ENCODE measurements around the gene TBC1D8. TPM values are rescaled to one million over a fixed set of nuclear protein-coding genes. Genes with fewer than 3 reads are reported as not detected.

Gene TBC1D8
- total and polyA plus RNA-seq, 2 of the 13 experiments (the other 11 are each of a cell fraction or from before 2014, with no cell fraction given), result 45.1 to 95.4 TPM

GRCh38 chr2:101003278-101003775, 147.9 kb downstream of the TBC1D8 start (continued):
- 0 out of 2 replicates have a peak, but pooled peaks have one; percentile 21 for TF ChIP-seq GATAD1 (CRISPR knock-in tag; IDR thresholded peaks at IDR 0.05)
- no peak for TF ChIP-seq ZNF598 (CRISPR knock-in tag; IDR thresholded peaks at IDR 0.05; ENCODE audit: borderline replicate concordance)
- no peak for TF ChIP-seq MED13 (CRISPR knock-in tag; IDR thresholded peaks at IDR 0.05)
- no peak for TF ChIP-seq MXD4 (CRISPR knock-in tag; IDR thresholded peaks at IDR 0.05)
- 0 out of 2 replicates have a peak, but pooled peaks have one; percentile 21 for TF ChIP-seq POGZ (CRISPR knock-in tag; IDR thresholded peaks at IDR 0.05)
- no peak for TF ChIP-seq ZNF101 (CRISPR knock-in tag; IDR thresholded peaks at IDR 0.05; ENCODE audit: borderline replicate concordance, low read depth)
- TF ChIP-seq ZNF256 (CRISPR knock-in tag; conservative IDR thresholded peaks at IDR 0.05), result no peak
- TF ChIP-seq ZBTB37 (CRISPR knock-in tag; IDR thresholded peaks at IDR 0.05), result no peak
- TF ChIP-seq NAIF1 (CRISPR knock-in tag; IDR thresholded peaks at IDR 0.05; ENCODE audit: borderline replicate concordance), result no peak; the same call in 1 of the 2 replicates
- 0 out of 2 replicates have a peak, but pooled peaks have one; percentile 36 for TF ChIP-seq BORCS8-MEF2B (CRISPR knock-in tag; IDR thresholded peaks at IDR 0.05)
- no peak for TF ChIP-seq ZNF570 (CRISPR knock-in tag; IDR thresholded peaks at IDR 0.05; ENCODE audit: borderline replicate concordance)
- no peak for TF ChIP-seq JUN (CRISPR knock-in tag; IDR thresholded peaks at IDR 0.05)
- no peak for TF ChIP-seq CSRNP1 (CRISPR knock-in tag; IDR thresholded peaks at IDR 0.05)
- no peak for TF ChIP-seq ZNF550 (CRISPR knock-in tag; IDR thresholded peaks at IDR 0.05; ENCODE audit: borderline replicate concordance)
- TF ChIP-seq NR2F6 (IDR thresholded peaks at IDR 0.05), result no peak
- TF ChIP-seq NR2F6 (CRISPR knock-in tag; IDR thresholded peaks at IDR 0.05), result no peak
- 0 out of 2 replicates have a peak, but pooled peaks have one; percentile 4 for TF ChIP-seq CTCF (CRISPR knock-in tag; IDR thresholded peaks at IDR 0.05)
- TF ChIP-seq RFX3 (CRISPR knock-in tag; IDR thresholded peaks at IDR 0.05), result 0 out of 2 replicates have a peak, but pooled peaks have one; percentile 14
- no peak for TF ChIP-seq SMC3 (IDR thresholded peaks at IDR 0.05; ENCODE audit: low read length)
- TF ChIP-seq ZNF20 (CRISPR knock-in tag; IDR thresholded peaks at IDR 0.05), result no peak
- no peak for TF ChIP-seq ZNF737 (CRISPR knock-in tag; IDR thresholded peaks at IDR 0.05; ENCODE audit: borderline replicate concordance)
- no peak for TF ChIP-seq ZNF576 (CRISPR knock-in tag; IDR thresholded peaks at IDR 0.05)
- no peak for TF ChIP-seq CC2D1A (CRISPR knock-in tag; IDR thresholded peaks at IDR 0.05)
- TF ChIP-seq RARG (CRISPR knock-in tag; IDR thresholded peaks at IDR 0.05; ENCODE audit: low read depth), result no peak
- TF ChIP-seq ZNF225 (CRISPR knock-in tag; IDR thresholded peaks at IDR 0.05), result no peak
- no peak for TF ChIP-seq ZBTB43 (CRISPR knock-in tag; conservative IDR thresholded peaks at IDR 0.05)

Measured in HepG2 (cell line).